ENCODE measurements around the gene ABCG2. TPM values are rescaled to one million over a fixed set of nuclear protein-coding genes. Genes with fewer than 3 reads are reported as not detected.
"Not testable (repeated sequence)": the region's sequence is repeated elsewhere in the genome, so short reads cannot be mapped to it uniquely, and the experiment has no call there.

The ABCG2 gene
- total RNA-seq, 1 donor from 2014 or later, result under 0.01 TPM

DNA sequence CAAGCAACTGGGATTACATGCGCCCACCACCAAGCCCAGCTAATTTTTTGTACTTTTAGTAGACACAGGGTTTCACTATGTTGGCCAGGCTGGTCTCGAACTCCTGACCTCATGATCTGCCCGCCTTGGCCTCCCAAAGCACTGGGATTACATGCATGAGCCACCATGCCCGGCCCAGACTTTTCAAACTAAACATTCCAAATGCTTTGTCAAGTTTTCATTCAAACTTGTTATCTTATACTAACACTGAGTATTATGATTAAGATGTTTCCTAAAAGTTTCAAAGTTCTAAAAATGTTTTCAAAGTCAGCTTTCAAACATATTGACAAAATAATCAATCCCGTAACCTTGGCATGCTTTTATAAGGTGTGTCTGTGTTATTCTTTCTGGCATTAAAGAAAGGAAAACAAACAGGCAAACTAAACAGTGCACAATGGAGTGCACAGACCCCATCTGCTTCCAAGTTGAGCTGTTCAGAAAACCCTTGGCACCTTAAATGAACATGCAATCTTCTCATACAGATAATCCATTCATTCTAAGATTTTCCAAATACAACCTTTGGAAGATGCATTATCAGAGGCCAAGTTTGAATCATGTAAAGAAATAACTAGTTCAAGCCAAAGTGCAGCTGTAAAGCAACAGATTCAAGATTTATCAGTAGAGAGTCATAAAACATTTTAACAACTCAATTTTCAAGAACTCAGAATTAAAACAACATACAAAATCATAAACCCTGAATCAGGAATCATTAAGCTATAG, 49.1 kb downstream of the ABCG2 start:
- TF ChIP-seq, protein P1, sequence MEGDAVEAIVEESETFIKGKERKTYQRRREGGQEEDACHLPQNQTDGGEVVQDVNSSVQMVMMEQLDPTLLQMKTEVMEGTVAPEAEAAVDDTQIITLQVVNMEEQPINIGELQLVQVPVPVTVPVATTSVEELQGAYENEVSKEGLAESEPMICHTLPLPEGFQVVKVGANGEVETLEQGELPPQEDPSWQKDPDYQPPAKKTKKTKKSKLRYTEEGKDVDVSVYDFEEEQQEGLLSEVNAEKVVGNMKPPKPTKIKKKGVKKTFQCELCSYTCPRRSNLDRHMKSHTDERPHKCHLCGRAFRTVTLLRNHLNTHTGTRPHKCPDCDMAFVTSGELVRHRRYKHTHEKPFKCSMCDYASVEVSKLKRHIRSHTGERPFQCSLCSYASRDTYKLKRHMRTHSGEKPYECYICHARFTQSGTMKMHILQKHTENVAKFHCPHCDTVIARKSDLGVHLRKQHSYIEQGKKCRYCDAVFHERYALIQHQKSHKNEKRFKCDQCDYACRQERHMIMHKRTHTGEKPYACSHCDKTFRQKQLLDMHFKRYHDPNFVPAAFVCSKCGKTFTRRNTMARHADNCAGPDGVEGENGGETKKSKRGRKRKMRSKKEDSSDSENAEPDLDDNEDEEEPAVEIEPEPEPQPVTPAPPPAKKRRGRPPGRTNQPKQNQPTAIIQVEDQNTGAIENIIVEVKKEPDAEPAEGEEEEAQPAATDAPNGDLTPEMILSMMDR (IDR thresholded peaks at IDR 0.05; ENCODE audit: insufficient read depth, low read length, poor library complexity, severe bottlenecking), result no peak
- Histone ChIP-seq H3K36me3 (ENCODE audit: control insufficient read depth, insufficient read depth, low read length) (no peaks in the 10 kb centered on the region), H3K27me3 (ENCODE audit: control insufficient read depth, insufficient read depth, low read length) (no peaks in the 10 kb centered on the region), H3K4me3 (ENCODE audit: low read depth, low read length) (no peak overlapping the region)
- DNase-seq (ENCODE audit: low read depth), result no peak

DNA sequence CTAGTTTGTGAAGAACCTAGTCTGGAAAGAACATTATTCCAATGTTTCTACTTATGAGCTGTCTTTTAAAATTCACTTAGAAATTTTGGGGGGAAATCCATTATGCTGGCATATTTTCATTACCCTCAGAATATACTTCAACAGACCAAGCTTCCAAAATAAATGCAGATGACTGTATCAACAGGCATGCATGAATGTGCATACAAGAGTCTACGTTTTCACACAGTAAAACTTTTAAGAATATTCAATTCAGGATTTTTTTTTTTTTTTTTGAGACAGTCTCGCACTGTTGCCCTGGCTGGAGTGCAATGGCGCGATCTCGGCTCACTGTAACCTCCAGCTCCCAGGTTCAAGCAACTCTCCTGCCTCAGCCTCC, 49.7 kb downstream of the ABCG2 start:
- Histone ChIP-seq H3K27me3 (ENCODE audit: control insufficient read depth, insufficient read depth, low read length) (no peaks in the 10 kb centered on the region), H3K36me3 (ENCODE audit: control insufficient read depth, insufficient read depth, low read length) (no peaks in the 10 kb centered on the region), H3K4me3 (ENCODE audit: low read depth, low read length) (no peak overlapping the region)
- DNase-seq (ENCODE audit: low read depth), result no peak
- TF ChIP-seq, protein P1 (IDR thresholded peaks at IDR 0.05; ENCODE audit: insufficient read depth, low read length, poor library complexity, severe bottlenecking), result no peak

DNA sequence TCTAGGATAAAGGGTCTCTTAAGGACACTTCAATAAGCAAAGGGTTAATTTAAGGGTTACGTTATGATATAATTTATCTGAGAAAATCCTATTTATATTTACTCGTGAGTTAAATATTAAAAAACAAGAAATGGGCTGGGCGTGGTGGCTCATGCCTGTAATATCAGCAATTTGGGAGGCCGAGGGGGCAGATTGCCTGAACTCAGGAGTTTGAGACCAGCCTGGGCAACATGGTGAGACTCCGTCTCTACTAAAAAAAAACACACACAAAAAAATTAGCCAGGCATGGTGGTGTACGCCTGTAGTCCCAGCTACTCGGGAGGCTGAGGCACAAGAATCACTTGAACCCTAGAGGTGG, 50.4 kb downstream of the ABCG2 start:
- H3K27me3 ChIP-seq (ENCODE audit: control insufficient read depth, insufficient read depth, low read length); H3K4me3 ChIP-seq (ENCODE audit: low read depth, low read length); H3K36me3 ChIP-seq (ENCODE audit: control insufficient read depth, insufficient read depth, low read length); DNase-seq (ENCODE audit: low read depth): not testable (repeated sequence)

DNA sequence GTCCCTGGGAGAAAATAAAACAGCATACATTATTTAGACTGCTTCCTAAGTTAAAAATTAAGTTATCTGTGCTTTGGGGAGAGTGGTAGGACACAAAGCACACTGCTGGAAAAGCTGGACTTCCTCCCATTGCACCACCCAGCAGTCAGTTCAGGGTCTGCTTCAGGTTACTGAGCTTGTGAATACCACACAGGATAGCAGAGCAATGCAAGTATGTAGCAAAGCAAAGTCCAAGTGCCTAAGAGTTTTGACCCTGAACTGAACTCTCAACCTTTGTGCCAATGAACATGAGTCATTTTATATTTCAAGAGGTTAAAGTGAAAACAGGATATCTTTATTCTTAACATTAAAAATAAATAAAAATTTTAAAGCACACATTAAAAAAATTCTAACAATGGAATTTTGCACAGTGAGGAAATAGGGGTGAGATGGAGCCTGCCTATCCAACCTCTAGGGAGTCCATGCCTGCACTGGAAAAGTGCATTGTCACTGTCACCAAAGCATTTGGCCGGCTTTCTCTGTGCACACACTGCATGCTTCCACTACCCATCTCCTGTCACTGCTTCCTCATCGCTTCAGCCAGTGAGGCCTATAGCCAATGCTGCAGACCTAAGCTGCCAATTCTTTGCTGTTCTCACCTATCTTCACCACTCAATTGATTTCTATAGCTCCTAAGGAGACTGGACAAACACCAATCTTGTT, 50.9 kb downstream of the ABCG2 start:
- TF ChIP-seq, protein P1 (IDR thresholded peaks at IDR 0.05; ENCODE audit: insufficient read depth, low read length, poor library complexity, severe bottlenecking), result no peak
- no peak overlapping the region for H3K4me3 ChIP-seq (ENCODE audit: low read depth, low read length)
- DNase-seq (ENCODE audit: low read depth), result no peak
- no peaks in the 10 kb centered on the region for H3K27me3 ChIP-seq (ENCODE audit: control insufficient read depth, insufficient read depth, low read length)
- no peaks in the 10 kb centered on the region for H3K36me3 ChIP-seq (ENCODE audit: control insufficient read depth, insufficient read depth, low read length)

DNA sequence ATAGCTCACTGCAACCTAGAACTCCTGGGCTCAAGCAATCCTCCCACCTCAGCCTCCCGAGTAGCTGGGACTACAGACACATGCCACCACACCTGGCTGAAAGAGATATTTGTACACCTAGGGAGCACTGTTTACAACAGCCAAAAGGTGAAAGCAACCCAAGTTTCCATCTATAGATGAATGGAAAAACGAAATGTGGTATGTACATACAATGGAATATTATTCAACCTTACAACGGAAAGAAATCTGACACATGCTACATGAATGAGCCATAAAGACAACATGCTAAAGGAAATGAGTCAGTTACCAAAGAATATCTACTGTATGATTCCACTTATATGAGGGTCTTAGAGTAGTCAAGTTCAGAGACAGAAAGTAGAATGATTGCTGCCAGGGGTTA, 52.2 kb downstream of the ABCG2 start:
- DNase-seq (ENCODE audit: low read depth), result no peak
- Histone ChIP-seq H3K4me3 (ENCODE audit: low read depth, low read length) (no peak overlapping the region), H3K36me3 (ENCODE audit: control insufficient read depth, insufficient read depth, low read length) (no peaks in the 10 kb centered on the region), H3K27me3 (ENCODE audit: control insufficient read depth, insufficient read depth, low read length) (no peaks in the 10 kb centered on the region)
- TF ChIP-seq, protein P1 (IDR thresholded peaks at IDR 0.05; ENCODE audit: insufficient read depth, low read length, poor library complexity, severe bottlenecking), result no peak

DNA sequence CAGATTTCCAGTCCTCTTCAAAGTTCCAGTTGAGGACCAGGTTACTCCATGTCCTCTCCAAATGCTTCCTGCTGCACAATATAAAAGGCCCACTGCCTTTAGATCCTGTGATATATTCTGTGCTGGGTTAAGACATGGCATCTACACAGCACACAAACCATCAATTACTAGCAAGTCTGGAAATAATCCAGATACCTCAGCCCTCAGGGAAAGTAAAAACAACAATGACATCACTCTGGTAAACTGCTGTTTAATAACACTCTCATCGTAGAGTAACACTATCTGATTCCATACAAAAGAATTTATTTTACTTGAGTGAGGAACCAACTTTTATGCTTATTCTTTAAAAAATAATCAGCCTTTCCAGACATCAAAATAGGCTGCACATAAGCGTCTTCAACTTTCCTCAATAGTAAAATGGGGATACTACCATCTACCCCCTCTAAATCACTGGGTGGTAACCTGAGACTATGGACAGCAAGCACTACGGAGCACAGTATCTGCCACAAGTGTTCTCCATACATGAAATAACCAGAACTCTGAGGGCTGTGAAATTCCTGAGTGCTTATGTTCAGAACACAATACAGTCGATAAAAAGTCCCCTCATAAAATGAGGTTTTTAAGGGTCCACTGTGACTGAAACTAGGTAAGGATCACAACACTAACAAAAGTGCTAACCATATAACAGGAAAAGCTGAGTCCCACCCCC, 53.4 kb downstream of the ABCG2 start:
- DNase-seq (ENCODE audit: low read depth), result peak; percentile 44
- Histone ChIP-seq H3K4me3 (ENCODE audit: low read depth, low read length) (no peak overlapping the region), H3K36me3 (ENCODE audit: control insufficient read depth, insufficient read depth, low read length) (no peaks in the 10 kb centered on the region), H3K27me3 (ENCODE audit: control insufficient read depth, insufficient read depth, low read length) (no peaks in the 10 kb centered on the region)
- TF ChIP-seq, protein P1 (IDR thresholded peaks at IDR 0.05; ENCODE audit: insufficient read depth, low read length, poor library complexity, severe bottlenecking), result no peak

All from kidney epithelial cell (primary cell).